GM12801 (cell line): ENCODE results near the gene SAMD1.

ENCODE experiments used
- CTCF ChIP-seq: IDR thresholded peaks from one replicate; pipeline ENCODE4 v1.5.1; 2011; ENCODE audit warnings: control low read depth; ENCODE audit not compliant: insufficient read length; ENCODE audit errors: extremely low read depth

SAMD1 gene

GRCh38 chr19:14090509-14091080 is at the start of gene SAMD1:
Gene SAMD1 (minus strand): TSS chr19:14090751.
- TF ChIP-seq CTCF = no peak

- TF ChIP-seq CTCF = no peak
Measured at GRCh38 chr19:14139944-14140343, 49.4 kb upstream of the SAMD1 start.

GRCh38 chr19:14138576-14139265 is 48.2 kb upstream of the SAMD1 start:
- TF ChIP-seq CTCF = no peak

- TF ChIP-seq CTCF = no peak
Measured at GRCh38 chr19:14136509-14137281, 46.1 kb upstream of the SAMD1 start, which contains the start of gene ASF1B. Gene ASF1B (minus strand): TSS chr19:14136589. CDS start chr19:14136456, 133 bp downstream.

GRCh38 chr19:14135985-14136508 is 45.5 kb upstream of the SAMD1 start:
- TF ChIP-seq CTCF = no peak

- no peak for TF ChIP-seq CTCF
Measured at GRCh38 chr19:14135355-14135754, 44.8 kb upstream of the SAMD1 start.

GRCh38 chr19:14127929-14128509 is 37.5 kb upstream of the SAMD1 start:
- no peak for TF ChIP-seq CTCF
